HepG2 (cell line): Measurements from ENCODE around the gene PLD3. TPM values are rescaled to one million over a fixed set of nuclear protein-coding genes. Genes with fewer than 3 reads are reported as not detected.

Source experiments
- ATAC-seq: fragments of 200-7000 bp; cut with Tn5 transposase; 3 replicates; pipeline ENCODE4 v1.9.1; 2020; ENCODE audit warnings: mild to moderate bottlenecking, moderate library complexity
- BruUV-seq: library from RNA; stranded (reverse); fragments of 400-500 nt; replicated peaks from 2 replicates; lab custom pipeline; 2021; lab: Mats Ljungman, UMichigan
- CTCF ChIA-PET: fragments of 300-600 bp; formaldehyde crosslinking; extraction: SDS; loops from one replicate; lab custom pipeline; 2021; ENCODE audit warnings: low total read pairs, inconsistent platforms, low intra/inter-chr PET ratio; lab: Yijun Ruan, JAX
- POLR2A ChIA-PET: fragments of 350-600 bp; sonication (Branson Sonifier 250); formaldehyde crosslinking; loops from one replicate; lab custom pipeline; 2020; ENCODE audit warnings: antibody characterized with exemption, inconsistent platforms; lab: Yijun Ruan, JAX
- DNase-seq: peaks from one replicate; pipeline ENCODE4 v3.0.0-alpha.2; 2015; ENCODE audit warnings: low spot score
- FAIRE-seq: peaks from 3 replicates; lab custom pipeline; 2011; peaks lifted over from hg19 to GRCh38; lab: Jason Lieb, UNC
- H2AFZ ChIP-seq: one replicate; pipeline ENCODE4 v1.6.1; 2011; ENCODE audit warnings: low read length, inconsistent platforms
- H3K27ac ChIP-seq: fragments of 300-600 bp; 3 replicates; pipeline ENCODE4 v1.8.0; 2011; ENCODE audit warnings: mixed run types, mild to moderate bottlenecking, mixed read lengths, low read length, inconsistent platforms; ENCODE audit not compliant: insufficient read depth; ENCODE audit errors: extremely low read length
- H3K27me3 ChIP-seq, 2 experiments: fragments of 200-600 bp in 1 of 2; 2 replicates in 1 of 2; 3 replicates in 1 of 2; pipeline versions ENCODE4 v1.6.0 to v1.8.0; 2011; ENCODE audit warnings: low read length in 2 of 2, mild to moderate bottlenecking in 2 of 2, moderate library complexity in 2 of 2, inconsistent platforms in 1 of 2; ENCODE audit not compliant: insufficient read depth in 2 of 2, control insufficient read depth in 1 of 2
- H3K36me3 ChIP-seq, 2 experiments: fragments of 200-600 bp in 1 of 2; replicated peaks in 1 of 2; 2 replicates in 1 of 2; 3 replicates in 1 of 2; pipeline versions ENCODE4 v1.5.1 to v1.8.0; 2011; ENCODE audit warnings: low read length in 2 of 2, inconsistent platforms in 1 of 2; ENCODE audit not compliant: insufficient read depth in 2 of 2, control insufficient read depth in 1 of 2
- H3K4me1 ChIP-seq: 2 replicates; pipeline ENCODE4 v1.5.1; 2012; ENCODE audit warnings: low read length, inconsistent platforms; ENCODE audit not compliant: insufficient read depth
- H3K4me2 ChIP-seq: 2 replicates; pipeline ENCODE4 v1.6.0; 2011; ENCODE audit warnings: low read depth, low read length, inconsistent platforms
- H3K4me3 ChIP-seq, 3 experiments: fragments of 200-600 bp in 1 of 3; sonication (generic), shearing (Covaris generic) in 1 of 3; replicated peaks in 1 of 3; 2 replicates each; pipeline ENCODE4 v1.5.1; 2011 to 2016; ENCODE audit warnings: low read length in 3 of 3, inconsistent platforms in 2 of 3, low read depth in 2 of 3, mild to moderate bottlenecking in 2 of 3, control low read depth in 1 of 3, mixed read lengths in 1 of 3; ENCODE audit not compliant: insufficient read depth in 1 of 3
- H3K79me2 ChIP-seq: one replicate; pipeline ENCODE4 v1.6.1; 2011; ENCODE audit warnings: low read length, inconsistent platforms; ENCODE audit not compliant: insufficient read depth
- H3K9ac ChIP-seq: 2 replicates; pipeline ENCODE4 v1.6.0; 2011; ENCODE audit warnings: mild to moderate bottlenecking, low read depth, low read length, inconsistent platforms; ENCODE audit not compliant: insufficient read depth
- H3K9me3 ChIP-seq: 2 replicates; pipeline ENCODE4 v1.5.1; 2012; ENCODE audit warnings: mild to moderate bottlenecking, low read length
- H4K20me1 ChIP-seq: 2 replicates; pipeline ENCODE4 v1.6.0; 2011; ENCODE audit warnings: inconsistent platforms, mild to moderate bottlenecking, low read length, moderate library complexity; ENCODE audit not compliant: insufficient read depth
- CHD2 ChIP-seq: IDR thresholded peaks from 2 replicates; pipeline ENCODE4 v1.6.1; 2011; ENCODE audit warnings: low read depth, low read length, improper control_type of control experiment
- DR1 ChIP-seq: sonication (generic); formaldehyde crosslinking; IDR thresholded peaks from 2 replicates; pipeline ENCODE4 v1.8.0; 2021; ENCODE audit warnings: mild to moderate bottlenecking, missing genetic modification reagents, inconsistent platforms
- GATAD2A ChIP-seq: IDR thresholded peaks from 2 replicates; pipeline ENCODE4 v1.6.1; 2016
- REPIN1 ChIP-seq: sonication (generic); formaldehyde crosslinking; IDR thresholded peaks from 2 replicates; pipeline ENCODE4 v1.8.0; 2022; ENCODE audit warnings: missing genetic modification reagents, low read depth, mild to moderate bottlenecking, borderline replicate concordance
- THAP9 ChIP-seq: sonication (generic); formaldehyde crosslinking; IDR thresholded peaks from 2 replicates; pipeline ENCODE4; 2020; ENCODE audit warnings: missing genetic modification reagents, mild to moderate bottlenecking, borderline replicate concordance
- ZC3H13 ChIP-seq: sonication (generic); formaldehyde crosslinking; IDR thresholded peaks from 2 replicates; pipeline ENCODE4 v1.8.1; 2023; ENCODE audit warnings: mild to moderate bottlenecking, missing genetic modification reagents, moderate library complexity
- ZFP37 ChIP-seq: sonication (generic); formaldehyde crosslinking; IDR thresholded peaks from 2 replicates; pipeline ENCODE4 v1.4.0; 2020; ENCODE audit warnings: missing genetic modification reagents, borderline replicate concordance
- ZNF180 ChIP-seq: sonication (generic); formaldehyde crosslinking; IDR thresholded peaks from 2 replicates; pipeline ENCODE4 v1.4.0; 2020; ENCODE audit warnings: low read depth, missing genetic modification reagents, borderline replicate concordance
- ZNF33B ChIP-seq: sonication (generic); formaldehyde crosslinking; IDR thresholded peaks from 2 replicates; pipeline ENCODE4 v1.5.1; 2020; ENCODE audit warnings: mild to moderate bottlenecking, missing genetic modification reagents
- ZNF749 ChIP-seq: sonication (generic); formaldehyde crosslinking; IDR thresholded peaks from 2 replicates; pipeline ENCODE4 v1.8.0; 2022; ENCODE audit warnings: mild to moderate bottlenecking, missing genetic modification reagents, moderate library complexity, borderline replicate concordance
- WGBS: methylation state at CpG from one replicate; pipeline ENCODE4 v1.1.6; 2017; ENCODE audit warnings: low lambda C conversion rate; 5-methylcytosine and 5-hydroxymethylcytosine counted together
- in situ Hi-C: cut with HindIII; loops from 2 replicates; pipeline ENCODE4 v1.10.0; 2017; ENCODE audit warnings: low pct_unique_long_range_greater_than_20kb; ENCODE audit not compliant: extremely low pct_ligation_motif_present
- intact Hi-C: fragments of 100-400 bp; cut with micrococcal nuclease; formaldehyde crosslinking; loops from one replicate; pipeline ENCODE4 v1.10.0; 2022; ENCODE audit not compliant: unreplicated experiment
- polyA plus RNA-seq, 8 experiments: library from polyadenylated mRNA; depleted of rRNA in 3 of 8; stranded (reverse) in 7 of 8; unstranded in 1 of 8; fragments of >200 nt; fragmentation: Illumina TruSeq in 4 of 8; extraction: Trizol in 4 of 8; gene quantifications; 2 replicates each; pipeline versions ENCODE4 v1.2.1 to v1.2.3, GENCODE V29; 2011 to 2016; ENCODE audit warnings: low read depth in 4 of 8, missing spikeins in 1 of 8, mixed read lengths in 1 of 8; ENCODE audit not compliant: insufficient read depth in 1 of 8
- total RNA-seq, 5 experiments: library from RNA; depleted of rRNA; stranded (reverse); fragments of >200 nt; fragmentation: Illumina TruSeq; extraction: Trizol; gene quantifications; 2 replicates each; pipeline ENCODE4 v1.2.3, GENCODE V29; 2016; ENCODE audit warnings: low read depth in 1 of 5
- TF ChIP-seq, protein P1 (sequence below): sonication (generic); formaldehyde crosslinking; IDR thresholded peaks from 2 replicates; pipeline ENCODE4 v1.4.0; 2020; ENCODE audit warnings: missing genetic modification reagents
- TF ChIP-seq, protein P2 (sequence below): IDR thresholded peaks from 2 replicates; pipeline ENCODE4 v1.6.1; 2016; ENCODE audit warnings: low read depth, control low read depth

PLD3 gene
- total and polyA plus RNA-seq, 2 of the 13 experiments (the other 11 are each of a cell fraction or from before 2014, with no cell fraction given), result 45.7 to 164 TPM

DNA sequence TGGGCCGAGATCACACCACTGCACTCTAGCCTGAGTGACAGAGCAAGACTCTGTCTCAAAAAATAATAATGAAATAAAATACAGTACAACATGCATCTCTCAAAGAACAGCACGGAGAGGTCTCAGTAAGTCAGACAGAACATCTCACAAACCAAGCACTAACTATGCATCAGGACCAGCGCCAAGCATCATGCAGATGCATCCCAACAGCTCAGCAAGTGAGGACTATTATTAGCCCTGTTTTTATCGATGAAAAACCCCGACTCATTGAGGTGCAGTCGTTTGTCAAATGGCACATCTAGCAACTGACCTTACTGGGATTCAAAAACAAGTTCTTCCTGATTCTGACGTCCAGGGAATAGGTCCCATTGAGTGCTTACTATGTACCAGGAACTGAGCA, 4.1 kb upstream of the PLD3 start:
- no peaks in the 10 kb centered on the region; the same call in 1 of the 2 replicates for H4K20me1 ChIP-seq
- peaks cover 12% of the 10 kb centered on the region for H3K4me1 ChIP-seq
- POLR2A ChIA-PET, result no interaction called here
- TF ChIP-seq, protein P1, sequence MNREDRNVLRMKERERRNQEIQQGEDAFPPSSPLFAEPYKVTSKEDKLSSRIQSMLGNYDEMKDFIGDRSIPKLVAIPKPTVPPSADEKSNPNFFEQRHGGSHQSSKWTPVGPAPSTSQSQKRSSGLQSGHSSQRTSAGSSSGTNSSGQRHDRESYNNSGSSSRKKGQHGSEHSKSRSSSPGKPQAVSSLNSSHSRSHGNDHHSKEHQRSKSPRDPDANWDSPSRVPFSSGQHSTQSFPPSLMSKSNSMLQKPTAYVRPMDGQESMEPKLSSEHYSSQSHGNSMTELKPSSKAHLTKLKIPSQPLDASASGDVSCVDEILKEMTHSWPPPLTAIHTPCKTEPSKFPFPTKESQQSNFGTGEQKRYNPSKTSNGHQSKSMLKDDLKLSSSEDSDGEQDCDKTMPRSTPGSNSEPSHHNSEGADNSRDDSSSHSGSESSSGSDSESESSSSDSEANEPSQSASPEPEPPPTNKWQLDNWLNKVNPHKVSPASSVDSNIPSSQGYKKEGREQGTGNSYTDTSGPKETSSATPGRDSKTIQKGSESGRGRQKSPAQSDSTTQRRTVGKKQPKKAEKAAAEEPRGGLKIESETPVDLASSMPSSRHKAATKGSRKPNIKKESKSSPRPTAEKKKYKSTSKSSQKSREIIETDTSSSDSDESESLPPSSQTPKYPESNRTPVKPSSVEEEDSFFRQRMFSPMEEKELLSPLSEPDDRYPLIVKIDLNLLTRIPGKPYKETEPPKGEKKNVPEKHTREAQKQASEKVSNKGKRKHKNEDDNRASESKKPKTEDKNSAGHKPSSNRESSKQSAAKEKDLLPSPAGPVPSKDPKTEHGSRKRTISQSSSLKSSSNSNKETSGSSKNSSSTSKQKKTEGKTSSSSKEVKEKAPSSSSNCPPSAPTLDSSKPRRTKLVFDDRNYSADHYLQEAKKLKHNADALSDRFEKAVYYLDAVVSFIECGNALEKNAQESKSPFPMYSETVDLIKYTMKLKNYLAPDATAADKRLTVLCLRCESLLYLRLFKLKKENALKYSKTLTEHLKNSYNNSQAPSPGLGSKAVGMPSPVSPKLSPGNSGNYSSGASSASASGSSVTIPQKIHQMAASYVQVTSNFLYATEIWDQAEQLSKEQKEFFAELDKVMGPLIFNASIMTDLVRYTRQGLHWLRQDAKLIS (CRISPR knock-in tag), result no peak
- TF ChIP-seq DR1 (CRISPR knock-in tag), result no peak
- TF ChIP-seq ZC3H13, result no peak
- no peak for TF ChIP-seq ZNF749 (CRISPR knock-in tag)
- no peak for TF ChIP-seq GATAD2A (CRISPR knock-in tag)
- no peak for TF ChIP-seq THAP9
- no peak for TF ChIP-seq CHD2
- TF ChIP-seq ZFP37 (CRISPR knock-in tag), result no peak
- no peak for TF ChIP-seq REPIN1 (CRISPR knock-in tag)
- TF ChIP-seq, protein P2, sequence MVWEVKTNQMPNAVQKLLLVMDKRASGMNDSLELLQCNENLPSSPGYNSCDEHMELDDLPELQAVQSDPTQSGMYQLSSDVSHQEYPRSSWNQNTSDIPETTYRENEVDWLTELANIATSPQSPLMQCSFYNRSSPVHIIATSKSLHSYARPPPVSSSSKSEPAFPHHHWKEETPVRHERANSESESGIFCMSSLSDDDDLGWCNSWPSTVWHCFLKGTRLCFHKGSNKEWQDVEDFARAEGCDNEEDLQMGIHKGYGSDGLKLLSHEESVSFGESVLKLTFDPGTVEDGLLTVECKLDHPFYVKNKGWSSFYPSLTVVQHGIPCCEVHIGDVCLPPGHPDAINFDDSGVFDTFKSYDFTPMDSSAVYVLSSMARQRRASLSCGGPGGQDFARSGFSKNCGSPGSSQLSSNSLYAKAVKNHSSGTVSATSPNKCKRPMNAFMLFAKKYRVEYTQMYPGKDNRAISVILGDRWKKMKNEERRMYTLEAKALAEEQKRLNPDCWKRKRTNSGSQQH (CRISPR knock-in tag), result no peak
- TF ChIP-seq ZNF180, result no peak
- no peak for TF ChIP-seq ZNF33B (CRISPR knock-in tag)
- intact Hi-C loops, result loop anchor here (10.0 kb wide), 1 partner anchor 80 kb away; the partner anchor contains the start of gene SERTAD1
- H3K36me3 ChIP-seq, result no peaks in the 10 kb centered on the region; a peak in 1 of 5 replicates
- DNase-seq, result no peak
- no peak overlapping the region for H3K4me2 ChIP-seq
- in situ Hi-C loops, result no loop called here
- ATAC-seq, result no peak
- no peak overlapping the region for H3K9ac ChIP-seq
- H3K4me3 ChIP-seq, result no peak overlapping the region
- BruUV-seq, result no TSS peak
- no peak for FAIRE-seq
- H3K27ac ChIP-seq, result no peak overlapping the region
- no peaks in the 10 kb centered on the region for H3K9me3 ChIP-seq
- WGBS, result 90% methylated on average over 7 of the region's 7 CpGs
- CTCF ChIA-PET, result no interaction called here
- no peak overlapping the region for H2AFZ ChIP-seq
- H3K79me2 ChIP-seq, result peaks cover 20% of the 10 kb centered on the region
- no peaks in the 10 kb centered on the region; a peak in 1 of 5 replicates for H3K27me3 ChIP-seq
